Measurements from ENCODE around the gene CCDC50. TPM values are rescaled to one million over a fixed set of nuclear protein-coding genes. Genes with fewer than 3 reads are reported as not detected.

CCDC50 gene
- total and polyA plus RNA-seq, 4 donors = 23.4 to 119 (median 40.4) TPM

- 92 to 96% methylated on average over 3 of the region's 3 CpGs for WGBS, 2 donors
- no peak for ATAC-seq (ENCODE audit: insufficient read depth, low FRiP score)
Measured at GRCh38 chr3:191409791-191410359, 80.7 kb downstream of the CCDC50 start.

GRCh38 chr3:191412759-191413158 is 83.6 kb downstream of the CCDC50 start:
- 85 to 90% methylated on average over 1 of the region's 1 CpG for WGBS, 2 donors
- H3K9ac ChIP-seq (ENCODE audit: insufficient read depth in 1 of 2, low read length in 2 of 2) = no peak overlapping the region
- no peaks in the 10 kb centered on the region for H3K9me3 ChIP-seq (ENCODE audit: control insufficient read depth in 4 of 4, insufficient read depth in 3 of 4, low read length in 3 of 4)
- DNase-seq (peak in 1 of 3 donors; percentile 39), ATAC-seq (ENCODE audit: insufficient read depth, low FRiP score) (no peak)
- no peaks in the 10 kb centered on the region for H3K36me3 ChIP-seq (ENCODE audit: control insufficient read depth in 4 of 4, insufficient read depth in 4 of 4, low read length in 4 of 4)
- H3K4me1 ChIP-seq (ENCODE audit: control insufficient read depth in 5 of 5, insufficient read depth in 5 of 5, low read length in 5 of 5) = no peaks in the 10 kb centered on the region
- no peaks in the 10 kb centered on the region for H3K27me3 ChIP-seq (ENCODE audit: control insufficient read depth in 3 of 3, insufficient read depth in 3 of 3, low read length in 2 of 3)
- TF ChIP-seq, protein P1, sequence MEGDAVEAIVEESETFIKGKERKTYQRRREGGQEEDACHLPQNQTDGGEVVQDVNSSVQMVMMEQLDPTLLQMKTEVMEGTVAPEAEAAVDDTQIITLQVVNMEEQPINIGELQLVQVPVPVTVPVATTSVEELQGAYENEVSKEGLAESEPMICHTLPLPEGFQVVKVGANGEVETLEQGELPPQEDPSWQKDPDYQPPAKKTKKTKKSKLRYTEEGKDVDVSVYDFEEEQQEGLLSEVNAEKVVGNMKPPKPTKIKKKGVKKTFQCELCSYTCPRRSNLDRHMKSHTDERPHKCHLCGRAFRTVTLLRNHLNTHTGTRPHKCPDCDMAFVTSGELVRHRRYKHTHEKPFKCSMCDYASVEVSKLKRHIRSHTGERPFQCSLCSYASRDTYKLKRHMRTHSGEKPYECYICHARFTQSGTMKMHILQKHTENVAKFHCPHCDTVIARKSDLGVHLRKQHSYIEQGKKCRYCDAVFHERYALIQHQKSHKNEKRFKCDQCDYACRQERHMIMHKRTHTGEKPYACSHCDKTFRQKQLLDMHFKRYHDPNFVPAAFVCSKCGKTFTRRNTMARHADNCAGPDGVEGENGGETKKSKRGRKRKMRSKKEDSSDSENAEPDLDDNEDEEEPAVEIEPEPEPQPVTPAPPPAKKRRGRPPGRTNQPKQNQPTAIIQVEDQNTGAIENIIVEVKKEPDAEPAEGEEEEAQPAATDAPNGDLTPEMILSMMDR (IDR thresholded peaks at IDR 0.05; ENCODE audit: control extremely low read depth, extremely low read depth) = no peak
- no peak overlapping the region for H3K27ac ChIP-seq (ENCODE audit: low read depth in 1 of 2, low read length in 1 of 2)
- no peak overlapping the region for H3K4me3 ChIP-seq

More at GRCh38 chr3:191409791-191410359, 80.7 kb downstream of the CCDC50 start:
- Histone ChIP-seq H3K27ac (ENCODE audit: low read depth in 1 of 2, low read length in 1 of 2) (no peak overlapping the region), H3K27me3 (ENCODE audit: control insufficient read depth in 3 of 3, insufficient read depth in 3 of 3, low read length in 2 of 3) (no peaks in the 10 kb centered on the region), H3K4me3 (no peak overlapping the region), H3K9ac (ENCODE audit: insufficient read depth in 1 of 2, low read length in 2 of 2) (no peak overlapping the region), H3K9me3 (ENCODE audit: control insufficient read depth in 4 of 4, insufficient read depth in 3 of 4, low read length in 3 of 4) (no peaks in the 10 kb centered on the region), H3K36me3 (ENCODE audit: control insufficient read depth in 4 of 4, insufficient read depth in 4 of 4, low read length in 4 of 4) (no peaks in the 10 kb centered on the region), H3K4me1 (ENCODE audit: control insufficient read depth in 5 of 5, insufficient read depth in 5 of 5, low read length in 5 of 5) (no peaks in the 10 kb centered on the region)
- DNase-seq = no peak
- TF ChIP-seq, protein P1 (IDR thresholded peaks at IDR 0.05; ENCODE audit: control extremely low read depth, extremely low read depth) = no peak

DNA sequence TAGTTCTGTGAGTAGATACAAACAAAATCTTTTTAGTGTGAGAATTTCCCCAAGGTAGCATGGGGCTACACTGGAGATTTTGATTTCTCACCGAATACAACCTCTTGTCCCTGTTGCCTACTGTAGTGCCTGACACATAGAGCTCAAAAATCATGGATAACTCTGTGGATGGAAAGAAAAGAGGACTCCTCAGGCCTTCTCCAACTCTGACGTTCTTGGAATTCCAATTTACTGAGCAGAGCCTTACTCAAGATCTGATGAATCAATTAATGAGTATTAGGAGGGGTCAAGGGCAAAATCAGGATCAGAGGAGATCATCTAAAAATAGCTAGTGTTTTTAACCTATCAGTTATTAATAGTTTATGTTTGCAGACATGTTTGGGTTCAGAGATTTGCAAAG is 85.1 kb downstream of the CCDC50 start:
- WGBS, 2 donors = 38 to 42% methylated on average over 2 of the region's 2 CpGs
- ATAC-seq (ENCODE audit: insufficient read depth, low FRiP score) (no peak), DNase-seq (no peak)
- Histone ChIP-seq H3K27me3 (ENCODE audit: control insufficient read depth in 3 of 3, insufficient read depth in 3 of 3, low read length in 2 of 3) (no peaks in the 10 kb centered on the region), H3K9ac (ENCODE audit: insufficient read depth in 1 of 2, low read length in 2 of 2) (no peak overlapping the region), H3K36me3 (ENCODE audit: control insufficient read depth in 4 of 4, insufficient read depth in 4 of 4, low read length in 4 of 4) (no peaks in the 10 kb centered on the region), H3K4me3 (no peak overlapping the region), H3K27ac (ENCODE audit: low read depth in 1 of 2, low read length in 1 of 2) (no peak overlapping the region), H3K4me1 (ENCODE audit: control insufficient read depth in 5 of 5, insufficient read depth in 5 of 5, low read length in 5 of 5) (no peaks in the 10 kb centered on the region), H3K9me3 (ENCODE audit: control insufficient read depth in 4 of 4, insufficient read depth in 3 of 4, low read length in 3 of 4) (no peaks in the 10 kb centered on the region)
- TF ChIP-seq, protein P1 (IDR thresholded peaks at IDR 0.05; ENCODE audit: control extremely low read depth, extremely low read depth) = no peak

- TF ChIP-seq, protein P1 (IDR thresholded peaks at IDR 0.05; ENCODE audit: control extremely low read depth, extremely low read depth) = no peak
- no peak overlapping the region for H3K4me3 ChIP-seq
- no peak overlapping the region for H3K9ac ChIP-seq (ENCODE audit: insufficient read depth in 1 of 2, low read length in 2 of 2)
- no peak overlapping the region for H3K27ac ChIP-seq (ENCODE audit: low read depth in 1 of 2, low read length in 1 of 2)
- 85 to 98% methylated on average over 1 of the region's 1 CpG for WGBS, 2 donors
- no peaks in the 10 kb centered on the region for H3K9me3 ChIP-seq (ENCODE audit: control insufficient read depth in 4 of 4, insufficient read depth in 3 of 4, low read length in 3 of 4)
- H3K27me3 ChIP-seq (ENCODE audit: control insufficient read depth in 3 of 3, insufficient read depth in 3 of 3, low read length in 2 of 3) = no peaks in the 10 kb centered on the region
- no peaks in the 10 kb centered on the region for H3K36me3 ChIP-seq (ENCODE audit: control insufficient read depth in 4 of 4, insufficient read depth in 4 of 4, low read length in 4 of 4)
- H3K4me1 ChIP-seq (ENCODE audit: control insufficient read depth in 5 of 5, insufficient read depth in 5 of 5, low read length in 5 of 5) = no peaks in the 10 kb centered on the region
- DNase-seq (no peak), ATAC-seq (ENCODE audit: insufficient read depth, low FRiP score) (no peak)
Measured at GRCh38 chr3:191414732-191415131, 85.5 kb downstream of the CCDC50 start.

Measured in lung (tissue), 12 donors.